ENCODE measurements around the gene GPR89A.
"Not testable (repeated sequence)": the region's sequence is repeated elsewhere in the genome, so short reads cannot be mapped to it uniquely, and the experiment has no call there.

GPR89A gene

GRCh38 chr1:145718465-145718864, 110.7 kb downstream of the GPR89A start:
- not testable (repeated sequence) for DNase-seq (ENCODE audit: low spot score)

- no peak for DNase-seq (ENCODE audit: low spot score)
Observed at GRCh38 chr1:145719230-145720079, 111.7 kb downstream of the GPR89A start, which contains the start of gene CD160. TSS of gene CD160 (plus strand) at chr1:145719499. CDS start at chr1:145728328, 8,829 bp downstream.

Data from hepatic stellate cell (primary cell).